HepG2 (cell line): ENCODE results near the gene NAPB. TPM values are rescaled to one million over a fixed set of nuclear protein-coding genes. Genes with fewer than 3 reads are reported as not detected.

Experiments
- ASH2L ChIP-seq: fragments of 300-600, 200-600 bp; sonication (generic); IDR thresholded peaks from 2 replicates; pipeline ENCODE4 v1.7.0; 2017; ENCODE audit warnings: low read depth, mild to moderate bottlenecking, moderate library complexity, mixed read lengths, low read length; ENCODE audit not compliant: insufficient read length
- ETV5 ChIP-seq: IDR thresholded peaks from 2 replicates; pipeline ENCODE4 v1.6.1; 2018; ENCODE audit warnings: missing biosample characterization, missing genetic modification reagents, inconsistent platforms, borderline replicate concordance
- HNRNPH1 ChIP-seq: fragments of 200-400 bp; formaldehyde crosslinking; optimal IDR thresholded peaks from 2 replicates; pipeline ENCODE3; 2017; ENCODE audit warnings: mild to moderate bottlenecking, low read depth, low read length
- HNRNPLL ChIP-seq: fragments of 200-400 bp; formaldehyde crosslinking; IDR thresholded peaks from 2 replicates; pipeline ENCODE4 v1.6.1; 2017; ENCODE audit warnings: mild to moderate bottlenecking, low read depth, low read length; ENCODE audit not compliant: poor library complexity, severe bottlenecking
- KMT2A ChIP-seq: sonication (generic); formaldehyde crosslinking; IDR thresholded peaks from 2 replicates; pipeline ENCODE4 v1.4.0; 2020; ENCODE audit warnings: missing genetic modification reagents
- MAFK ChIP-seq, 2 experiments: IDR thresholded peaks in 1 of 2; conservative IDR thresholded peaks in 1 of 2; 2 replicates each; pipeline ENCODE4 v1.6.1; 2011; ENCODE audit warnings: improper control_type of control experiment in 2 of 2, low read length in 2 of 2
- MBNL3 ChIP-seq: fragments of 250-450 bp; sonication (Bioruptor Pico); conservative IDR thresholded peaks from 2 replicates; pipeline ENCODE4 v1.8.0; 2022; ENCODE audit warnings: mild to moderate bottlenecking, inconsistent platforms
- MLXIP ChIP-seq: sonication (generic); formaldehyde crosslinking; IDR thresholded peaks from 2 replicates; pipeline ENCODE4 v1.9.0; 2021; ENCODE audit warnings: missing genetic modification reagents, borderline replicate concordance
- ONECUT2 ChIP-seq: sonication (generic); formaldehyde crosslinking; IDR thresholded peaks from 2 replicates; pipeline ENCODE4 v1.4.0; 2020; ENCODE audit warnings: missing genetic modification reagents
- PRDM10 ChIP-seq: sonication (generic); formaldehyde crosslinking; IDR thresholded peaks from 2 replicates; pipeline ENCODE4 v1.4.0; 2020; ENCODE audit warnings: low read depth, missing genetic modification reagents
- SIX4 ChIP-seq: sonication (generic); formaldehyde crosslinking; IDR thresholded peaks from 2 replicates; pipeline ENCODE4 v1.4.0; 2020; ENCODE audit warnings: missing genetic modification reagents
- THAP8 ChIP-seq: sonication (generic); formaldehyde crosslinking; IDR thresholded peaks from 2 replicates; pipeline ENCODE4 v1.5.1; 2020; ENCODE audit warnings: missing genetic modification reagents, mild to moderate bottlenecking, borderline replicate concordance
- ZNF256 ChIP-seq: sonication (generic); formaldehyde crosslinking; conservative IDR thresholded peaks from 2 replicates; pipeline ENCODE4 v1.4.0; 2020; ENCODE audit warnings: missing genetic modification reagents
- ZNF263 ChIP-seq: sonication (generic); formaldehyde crosslinking; IDR thresholded peaks from 2 replicates; pipeline ENCODE4 v1.4.0; 2020; ENCODE audit warnings: missing genetic modification reagents
- ZNF276 ChIP-seq: sonication (generic); formaldehyde crosslinking; IDR thresholded peaks from 2 replicates; pipeline ENCODE4 v1.4.0; 2020; ENCODE audit warnings: mild to moderate bottlenecking, low read depth, missing genetic modification reagents
- ZNF549 ChIP-seq: sonication (generic); formaldehyde crosslinking; IDR thresholded peaks from 2 replicates; pipeline ENCODE4 v1.5.0; 2020; ENCODE audit warnings: missing genetic modification reagents
- ZNF569 ChIP-seq: sonication (generic); formaldehyde crosslinking; IDR thresholded peaks from 2 replicates; pipeline ENCODE4 v1.5.0; 2020; ENCODE audit warnings: mild to moderate bottlenecking, missing genetic modification reagents, moderate library complexity, borderline replicate concordance
- ZNF7 ChIP-seq: IDR thresholded peaks from 2 replicates; pipeline ENCODE4 v1.6.1; 2016; ENCODE audit warnings: missing biosample characterization, missing genetic modification reagents
- ZSCAN30 ChIP-seq: sonication (generic); formaldehyde crosslinking; IDR thresholded peaks from 2 replicates; pipeline ENCODE4 v1.5.0; 2020; ENCODE audit warnings: mild to moderate bottlenecking, missing genetic modification reagents
- polyA plus RNA-seq, 8 experiments: library from polyadenylated mRNA; depleted of rRNA in 3 of 8; stranded (reverse) in 7 of 8; unstranded in 1 of 8; fragments of >200 nt; fragmentation: Illumina TruSeq in 4 of 8; extraction: Trizol in 4 of 8; gene quantifications; 2 replicates each; pipeline versions ENCODE4 v1.2.1 to v1.2.3, GENCODE V29; 2011 to 2016; ENCODE audit warnings: low read depth in 4 of 8, missing spikeins in 1 of 8, mixed read lengths in 1 of 8; ENCODE audit not compliant: insufficient read depth in 1 of 8
- total RNA-seq, 5 experiments: library from RNA; depleted of rRNA; stranded (reverse); fragments of >200 nt; fragmentation: Illumina TruSeq; extraction: Trizol; gene quantifications; 2 replicates each; pipeline ENCODE4 v1.2.3, GENCODE V29; 2016; ENCODE audit warnings: low read depth in 1 of 5

The NAPB gene
- total and polyA plus RNA-seq, 2 of the 13 experiments (the other 11 are each of a cell fraction or from before 2014, with no cell fraction given), result 15.2 to 16.1 TPM

- TF ChIP-seq ZSCAN30 (CRISPR knock-in tag), result no peak
- TF ChIP-seq ZNF7 (CRISPR knock-in tag), result peak; percentile 18; the same call in 1 of the 2 replicates
- no peak for TF ChIP-seq ZNF549 (CRISPR knock-in tag)
- peak; percentile 3 for TF ChIP-seq HNRNPLL
- peak; percentile 49 for TF ChIP-seq ASH2L
- no peak for TF ChIP-seq ZNF256 (CRISPR knock-in tag)
- no peak for TF ChIP-seq PRDM10 (CRISPR knock-in tag)
- TF ChIP-seq ZNF276 (CRISPR knock-in tag), result peak; percentile 89; the same call in 1 of the 2 replicates
- TF ChIP-seq SIX4 (CRISPR knock-in tag), result peak; percentile 48; the same call in 1 of the 2 replicates
- TF ChIP-seq MBNL3 (CRISPR knock-in tag), result no peak
- no peak for TF ChIP-seq MAFK (conservative IDR thresholded peaks at IDR 0.05 in 1 of 2, IDR thresholded peaks at IDR 0.05 in 1 of 2; ENCODE audit: low read length in 2 of 2)
- TF ChIP-seq HNRNPH1, result no peak
- TF ChIP-seq MLXIP (CRISPR knock-in tag), result no peak
- TF ChIP-seq KMT2A (CRISPR knock-in tag), result no peak; the same call in 1 of the 2 replicates
- no peak for TF ChIP-seq ETV5
- TF ChIP-seq THAP8 (CRISPR knock-in tag), result peak; percentile 94; the same call in 1 of the 2 replicates
- 0 out of 2 replicates have a peak, but pooled peaks have one; percentile 89 for TF ChIP-seq ZNF569
- peak; percentile 50; the same call in 1 of the 2 replicates for TF ChIP-seq ZNF263 (CRISPR knock-in tag)
- no peak for TF ChIP-seq ONECUT2 (CRISPR knock-in tag)
Measured at GRCh38 chr20:23350904-23351838, 70.1 kb downstream of the NAPB start (continued).
